Measurements from ENCODE around the gene PKIG.

Gene PKIG

GRCh38 chr20:44656448-44656847 lies 74.1 kb downstream of the PKIG start:
- H3K4me3 ChIP-seq (ENCODE audit: low read depth, low read length), result no peak overlapping the region

- H3K4me3 ChIP-seq (ENCODE audit: low read depth, low read length), result no peak overlapping the region
Observed at GRCh38 chr20:44657875-44658274, 75.5 kb downstream of the PKIG start.

GRCh38 chr20:44658810-44659209 lies 76.4 kb downstream of the PKIG start:
- H3K4me3 ChIP-seq (ENCODE audit: low read depth, low read length), result no peak overlapping the region

GRCh38 chr20:44659931-44660330 lies 77.6 kb downstream of the PKIG start:
- no peak overlapping the region for H3K4me3 ChIP-seq (ENCODE audit: low read depth, low read length)

GRCh38 chr20:44660581-44660980 lies 78.2 kb downstream of the PKIG start:
- H3K4me3 ChIP-seq (ENCODE audit: low read depth, low read length), result no peak overlapping the region

GRCh38 chr20:44662261-44662660 lies 79.9 kb downstream of the PKIG start:
- H3K4me3 ChIP-seq (ENCODE audit: low read depth, low read length), result no peak overlapping the region

GRCh38 chr20:44664131-44664530 lies 81.8 kb downstream of the PKIG start:
- no peak overlapping the region for H3K4me3 ChIP-seq (ENCODE audit: low read depth, low read length)

GRCh38 chr20:44666066-44666465 lies 83.7 kb downstream of the PKIG start:
- H3K4me3 ChIP-seq (ENCODE audit: low read depth, low read length), result no peak overlapping the region

Measured in iPS-11a (cell line).